NCI-H460 (cell line): ENCODE data around the gene BARX1. TPM values are rescaled to one million over a fixed set of nuclear protein-coding genes. Genes with fewer than 3 reads are reported as not detected.

ENCODE experiments used
- DNase-seq: peaks from one replicate; pipeline ENCODE4 v3.0.0-alpha.2; 2016; ENCODE audit warnings: low read depth; ENCODE audit errors: extremely low read depth
- total RNA-seq: library from RNA; depleted of rRNA; stranded (reverse); fragments of >200 nt; shearing (Covaris generic); gene quantifications from 2 replicates; pipeline ENCODE4 v1.2.3, GENCODE V29; 2014

The BARX1 gene
- total RNA-seq, 1 experiment from 2014 or later, result 0.37 TPM

DNA sequence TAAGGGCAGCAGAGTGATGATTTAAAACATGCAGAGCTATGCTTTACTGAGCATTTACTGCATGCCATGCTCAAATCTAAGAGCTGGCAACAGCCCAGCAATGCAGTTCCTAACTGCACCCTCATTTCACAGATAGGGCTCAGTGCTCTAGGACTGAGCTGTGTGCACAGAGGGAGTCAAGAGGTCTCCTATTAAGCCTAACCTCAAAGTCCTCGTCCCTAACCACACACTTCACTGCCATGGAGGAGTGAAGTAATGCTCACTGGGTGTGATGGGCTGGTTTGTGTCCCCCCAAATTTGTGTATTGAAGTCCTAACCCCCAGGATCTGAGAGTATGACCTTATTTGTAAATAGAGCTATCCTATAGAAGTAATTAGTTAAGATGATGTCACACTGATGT lies 25.9 kb downstream of the BARX1 start:
- no peak for DNase-seq

DNA sequence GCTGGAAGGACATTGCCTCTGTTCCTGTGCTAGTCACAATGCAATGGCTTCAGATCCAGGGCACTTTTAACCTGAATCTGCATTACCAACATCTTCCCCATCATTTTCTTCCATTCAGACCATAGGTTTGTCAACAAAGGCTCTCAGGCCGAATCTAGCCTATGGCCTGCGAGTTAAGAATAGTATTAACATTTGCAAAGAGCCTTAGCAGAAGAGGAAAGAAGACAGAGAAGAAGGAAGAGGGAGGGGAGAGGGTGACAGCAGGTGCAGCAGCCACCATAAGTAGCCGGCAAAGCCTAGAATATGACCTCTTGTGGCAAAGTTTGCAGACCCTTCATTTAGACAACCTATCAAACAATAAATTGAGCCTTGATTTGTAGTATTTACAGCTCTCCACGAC lies 32.6 kb downstream of the BARX1 start:
- no peak for DNase-seq

DNA sequence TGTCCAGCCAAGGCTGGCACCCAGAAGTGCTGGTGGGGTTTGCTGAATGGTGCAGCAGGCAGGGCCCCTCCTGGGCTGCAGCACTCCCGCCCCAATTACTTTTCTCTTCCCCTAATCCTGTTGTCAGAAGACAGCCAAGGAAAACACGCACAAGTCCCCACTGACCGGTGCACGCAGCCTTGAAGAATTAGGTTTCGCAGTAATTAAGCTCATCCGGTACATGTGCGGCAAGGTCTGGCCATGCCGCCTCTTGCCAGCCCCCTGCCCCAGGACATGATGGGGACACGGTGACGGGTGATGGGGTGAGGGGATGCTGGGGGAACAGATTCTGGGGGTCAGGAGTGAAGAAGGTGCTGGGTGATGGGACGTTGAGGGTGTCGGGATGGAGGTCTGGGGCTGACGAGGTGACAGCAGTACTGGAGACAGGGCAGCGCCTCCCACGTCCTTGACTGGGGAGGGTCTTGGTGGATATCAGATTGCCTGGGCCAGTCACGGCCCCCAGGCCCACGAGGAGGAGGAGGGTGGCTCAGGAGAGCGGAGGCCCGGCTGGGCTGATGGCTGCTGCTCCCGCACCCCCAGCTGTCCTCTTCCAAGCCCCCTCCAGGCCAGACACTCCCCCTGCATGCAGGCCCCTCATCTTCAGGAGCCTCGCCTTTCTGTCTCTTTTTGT lies 34.9 kb downstream of the BARX1 start:
- no peak for DNase-seq

DNA sequence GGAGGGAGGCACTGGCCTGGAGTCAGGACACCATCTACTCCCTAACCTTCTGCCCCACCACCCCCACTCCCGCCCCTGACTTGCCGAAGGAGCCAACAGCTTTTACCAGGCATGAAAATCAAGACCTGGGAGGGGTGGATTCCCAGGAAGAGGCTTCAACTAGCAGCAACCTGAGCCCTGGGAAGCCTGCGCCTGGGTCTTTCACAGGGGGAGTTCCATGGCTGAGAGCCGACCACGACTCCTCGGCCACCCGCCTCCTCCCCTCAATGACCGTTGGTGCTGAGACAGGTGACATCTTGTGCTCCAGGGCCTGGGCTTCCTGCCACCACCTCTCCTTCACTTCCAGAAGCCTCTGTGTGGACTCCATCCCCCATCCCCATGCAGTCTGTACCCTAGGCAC lies 37.1 kb downstream of the BARX1 start:
- DNase-seq, result no peak

DNA sequence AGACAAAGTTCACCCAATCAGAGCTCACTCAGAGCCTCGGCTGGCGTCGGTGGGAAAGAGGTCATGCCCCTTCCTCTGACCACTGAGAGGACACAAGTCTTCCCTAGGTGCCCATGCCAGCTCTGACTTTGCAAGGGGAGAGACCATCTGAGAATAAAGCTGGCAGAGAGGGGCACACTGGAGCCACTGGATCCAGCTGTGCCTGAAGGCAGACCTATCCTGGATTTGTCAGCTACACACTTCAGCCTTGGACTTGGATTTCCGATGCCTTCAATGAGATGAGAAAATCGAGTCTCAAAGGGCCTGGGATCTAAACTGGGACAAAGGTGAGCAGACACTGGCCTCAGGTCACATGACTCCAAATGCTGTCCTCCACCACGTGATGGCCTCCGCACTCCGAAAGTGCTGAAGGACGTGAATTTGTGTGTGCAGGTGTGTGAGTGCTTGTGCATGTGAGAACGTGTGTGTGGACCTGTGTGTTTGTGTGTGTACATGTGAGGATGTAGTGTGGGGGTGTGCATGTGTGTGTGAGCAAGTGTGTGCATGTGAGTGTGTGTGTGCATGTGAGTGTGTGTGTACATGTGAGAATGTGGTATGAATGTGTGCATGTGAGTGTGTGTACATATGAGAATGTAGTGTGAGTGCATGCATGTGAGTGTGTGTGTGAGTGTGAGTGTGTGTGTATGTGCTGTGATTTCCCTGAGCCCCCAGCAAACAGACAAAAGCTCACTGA lies 37.9 kb downstream of the BARX1 start:
- no peak for DNase-seq

DNA sequence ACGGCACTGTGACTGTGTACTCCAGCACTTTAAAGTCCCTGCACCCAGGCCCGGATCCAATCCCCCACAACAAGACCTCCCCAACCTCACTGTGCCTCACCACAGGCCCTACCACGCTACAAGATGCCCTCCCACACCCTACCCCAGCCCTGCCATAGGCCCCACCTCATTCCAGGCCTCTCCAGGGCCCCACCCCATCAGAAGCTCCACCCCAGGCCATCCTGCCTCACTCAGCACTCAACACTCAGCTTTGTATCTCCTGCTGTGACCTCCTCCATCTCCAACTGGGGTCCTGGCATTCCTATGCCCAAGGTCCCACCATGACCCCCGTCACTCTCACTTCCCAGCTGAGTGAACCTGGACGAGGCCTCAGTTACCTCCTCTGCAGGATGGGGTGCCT lies 38.8 kb downstream of the BARX1 start:
- no peak for DNase-seq

DNA sequence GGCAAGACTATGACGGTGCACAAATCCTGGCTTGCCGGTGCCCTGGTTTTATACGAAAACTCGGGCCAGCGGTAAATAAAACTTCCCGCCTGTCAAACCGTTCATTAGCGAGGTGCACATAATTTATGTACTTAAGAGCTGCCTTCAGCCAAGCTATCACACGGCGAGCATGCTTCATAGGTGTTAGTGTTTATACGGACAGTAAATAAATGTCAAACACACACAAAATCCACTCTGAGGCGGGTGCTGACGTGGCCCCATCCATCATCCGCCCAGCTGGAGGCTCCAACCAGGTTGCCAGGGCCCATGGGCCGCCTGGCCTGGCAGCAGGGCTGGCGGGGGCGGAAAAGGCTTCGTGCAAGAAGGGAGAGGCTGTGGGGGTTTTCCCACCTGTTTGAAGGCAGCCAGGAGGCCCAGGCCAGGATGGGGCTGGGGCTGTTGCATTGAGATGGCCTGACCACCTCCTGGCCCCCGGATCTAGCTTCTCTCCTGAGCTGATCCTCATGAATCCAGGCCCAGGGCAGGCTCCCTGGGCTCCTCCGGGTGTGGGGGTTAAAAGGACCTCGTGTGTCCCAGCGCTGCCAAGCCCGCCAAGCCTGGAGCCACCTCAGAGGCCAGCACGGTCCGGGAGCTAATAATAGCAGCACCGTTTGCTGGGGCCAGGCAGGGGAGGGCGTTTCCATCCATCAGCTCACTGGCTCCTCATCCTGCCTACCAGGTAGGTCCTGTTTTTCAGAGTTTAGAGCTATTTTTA lies 43.2 kb downstream of the BARX1 start:
- no peak for DNase-seq

DNA sequence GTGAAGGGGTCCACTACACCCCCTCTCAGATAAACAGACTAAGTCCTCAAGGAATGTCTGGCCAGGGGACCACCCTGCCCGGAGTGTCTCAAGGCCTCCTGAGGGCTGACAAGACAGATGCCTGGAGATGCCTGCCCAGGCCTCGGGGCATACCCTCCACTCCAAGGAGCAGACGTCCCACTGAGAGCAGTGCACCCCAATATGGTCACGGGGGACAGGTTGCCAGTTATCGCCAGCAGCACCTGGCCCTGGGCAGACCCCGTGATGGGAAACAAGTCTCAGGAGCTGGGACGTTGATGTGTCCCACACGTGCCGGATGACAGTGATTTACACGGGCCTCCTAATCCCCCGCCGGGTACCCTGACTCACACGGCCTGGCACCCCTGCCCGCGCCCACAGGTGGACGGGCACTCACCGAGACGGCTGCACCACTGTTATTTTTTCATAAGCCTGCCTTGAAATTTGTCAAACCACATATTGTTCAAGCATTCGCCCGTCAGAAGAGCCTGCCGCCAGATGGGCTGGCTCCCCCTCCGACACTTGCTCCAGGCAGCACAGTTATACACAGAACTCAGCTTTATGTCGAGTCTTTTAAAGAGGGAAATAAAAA lies 43.9 kb downstream of the BARX1 start:
- no peak for DNase-seq

DNA sequence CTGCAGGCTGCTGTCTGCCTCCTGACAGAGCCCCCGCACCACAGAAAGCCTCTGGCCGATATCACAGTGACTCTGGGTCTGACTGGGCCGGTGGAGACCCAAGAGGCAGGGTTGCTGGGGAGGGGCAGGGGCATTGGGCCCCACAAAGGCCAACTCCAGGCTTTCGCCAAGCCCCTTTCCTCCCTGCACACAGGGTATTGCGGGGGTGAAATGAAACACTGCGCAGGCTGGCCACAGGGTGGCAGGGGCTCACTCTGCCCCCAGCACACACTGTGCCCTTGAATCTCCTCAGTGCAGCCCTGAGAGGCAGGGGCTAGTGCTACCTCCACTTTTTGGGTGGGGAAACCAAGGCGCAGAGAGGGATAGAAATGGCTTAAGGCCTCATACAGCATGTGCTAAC lies 44.6 kb downstream of the BARX1 start:
- DNase-seq, result no peak

DNA sequence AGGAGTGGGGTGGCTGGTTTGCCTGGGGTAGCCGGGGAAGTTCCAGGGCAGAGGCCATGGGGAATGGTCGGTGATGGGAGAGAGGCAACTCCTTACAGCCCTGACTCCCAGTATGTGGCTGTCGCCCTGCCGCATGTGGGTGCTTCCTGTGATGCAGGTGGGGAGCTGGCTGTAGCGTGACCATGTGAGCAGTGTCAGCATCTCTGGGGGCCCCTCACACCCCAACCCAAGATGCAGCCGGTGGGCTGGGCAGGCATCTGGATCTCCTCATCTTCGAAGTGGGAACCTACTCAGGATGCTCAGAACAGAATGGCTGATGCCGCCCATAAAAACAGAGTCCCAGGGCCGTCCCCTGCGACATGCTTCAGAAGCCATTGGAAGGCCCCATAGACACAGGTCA lies 45.0 kb downstream of the BARX1 start:
- DNase-seq, result no peak

DNA sequence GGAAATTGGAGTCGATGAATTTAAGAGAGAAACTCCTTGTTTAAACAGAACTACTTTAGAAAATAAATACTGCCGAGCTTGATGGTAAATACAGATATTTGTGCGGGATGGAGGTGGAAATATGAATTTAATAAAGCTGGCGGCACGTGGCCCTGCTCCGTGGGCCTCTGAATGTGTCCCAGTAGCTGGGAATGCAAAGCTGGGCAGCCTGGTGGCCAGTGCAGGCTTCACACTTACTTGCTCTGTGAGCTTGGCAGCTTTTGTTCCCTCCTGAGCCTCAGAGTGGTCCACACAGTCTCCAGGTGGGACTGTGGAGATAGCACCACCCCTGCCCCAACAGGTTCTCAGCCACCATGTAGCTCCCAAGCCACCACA lies 45.9 kb downstream of the BARX1 start:
- no peak for DNase-seq

DNA sequence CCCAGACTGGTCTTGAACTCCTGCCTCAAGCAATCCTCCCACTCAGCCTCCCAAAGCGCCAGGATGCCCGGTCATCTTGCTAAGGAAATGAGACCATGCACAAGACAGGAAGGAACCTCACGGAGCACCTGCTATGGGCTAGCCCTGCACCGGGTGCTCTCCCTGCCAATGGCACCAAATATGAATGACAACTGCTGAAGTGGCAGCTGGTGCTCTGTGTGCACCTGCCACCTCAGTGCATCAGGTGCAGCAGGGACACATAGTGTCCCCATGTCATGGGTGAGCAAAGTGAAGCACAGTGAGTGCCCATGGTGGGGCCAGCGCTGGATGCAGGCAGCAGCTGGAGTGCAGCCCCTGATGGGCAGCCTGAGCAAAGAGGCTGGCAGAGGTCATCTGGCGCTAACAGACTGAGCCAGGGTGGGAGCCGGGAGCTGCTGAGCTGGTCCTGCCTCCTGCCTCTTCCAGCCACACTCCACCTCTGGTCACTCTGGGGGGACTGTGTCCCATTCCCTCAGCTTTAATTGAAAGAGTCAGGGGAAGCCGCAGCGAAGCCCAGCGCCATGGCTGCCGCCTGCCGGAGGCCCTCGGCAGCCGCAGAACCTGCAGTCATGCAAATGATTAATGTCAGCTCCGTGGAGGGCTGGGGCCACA lies 46.4 kb downstream of the BARX1 start:
- no peak for DNase-seq

DNA sequence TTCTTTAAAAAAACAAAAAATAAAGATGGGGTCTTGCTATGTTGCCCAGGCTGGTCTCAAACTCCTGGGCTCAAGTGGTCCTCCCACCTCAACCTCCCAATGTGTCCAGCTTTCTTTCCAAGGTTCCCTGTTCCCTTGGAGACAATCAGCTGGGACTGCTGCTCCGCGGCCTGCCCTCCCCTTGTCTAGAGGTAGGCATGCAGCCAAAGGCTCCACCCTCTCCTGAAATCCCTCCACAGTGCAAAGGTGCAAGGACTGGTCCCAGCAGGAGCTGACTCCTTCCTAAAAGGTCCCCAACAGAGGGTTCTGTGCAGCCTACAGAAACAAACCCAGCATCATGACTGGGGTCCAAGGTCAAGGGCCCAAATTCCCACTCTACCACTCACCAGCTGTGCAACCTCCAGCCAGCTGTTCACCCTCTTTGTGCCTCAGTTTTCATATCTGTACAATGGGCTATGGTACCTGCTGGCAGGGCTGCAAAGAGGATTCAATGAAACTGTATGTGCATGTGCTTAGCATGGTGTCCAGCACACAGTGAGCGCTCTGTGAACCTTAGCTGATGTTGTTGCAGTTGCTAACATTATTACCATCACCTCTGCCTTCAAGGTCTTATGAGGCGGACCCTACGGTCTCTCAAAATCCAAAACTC lies 47.5 kb downstream of the BARX1 start:
- no peak for DNase-seq

DNA sequence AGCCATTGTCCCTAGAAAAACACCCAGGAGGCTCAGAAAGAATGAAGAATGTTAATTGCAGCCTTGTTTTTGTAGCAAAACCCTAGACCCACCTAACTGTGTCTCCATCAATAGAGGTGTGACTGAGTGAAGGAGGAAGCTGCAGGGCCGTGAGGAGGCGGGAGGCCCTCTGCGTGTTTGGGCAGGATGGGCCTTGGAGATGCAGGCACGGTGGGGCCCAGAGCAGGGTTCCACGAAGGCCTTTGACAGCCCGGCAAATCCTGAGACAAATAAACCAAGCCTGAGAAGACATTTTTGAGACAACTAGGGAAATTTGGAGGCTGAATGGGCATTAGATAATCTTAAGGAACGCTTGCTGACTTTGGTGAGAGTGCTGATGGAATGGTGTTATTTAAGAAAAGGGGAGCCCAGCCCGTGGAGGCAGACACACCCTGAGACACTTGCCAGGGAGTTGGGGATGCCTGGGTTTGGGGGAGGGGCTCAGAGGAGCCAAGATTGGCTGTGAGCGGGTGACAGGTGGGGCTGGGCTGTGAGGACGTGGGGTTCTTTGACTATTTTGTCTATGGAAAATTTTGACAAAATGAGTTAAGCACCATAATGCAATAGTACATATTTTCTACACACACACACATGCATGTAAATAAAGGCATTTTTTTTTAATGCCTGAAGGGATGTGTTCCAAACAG lies 48.8 kb downstream of the BARX1 start:
- no peak for DNase-seq

DNA sequence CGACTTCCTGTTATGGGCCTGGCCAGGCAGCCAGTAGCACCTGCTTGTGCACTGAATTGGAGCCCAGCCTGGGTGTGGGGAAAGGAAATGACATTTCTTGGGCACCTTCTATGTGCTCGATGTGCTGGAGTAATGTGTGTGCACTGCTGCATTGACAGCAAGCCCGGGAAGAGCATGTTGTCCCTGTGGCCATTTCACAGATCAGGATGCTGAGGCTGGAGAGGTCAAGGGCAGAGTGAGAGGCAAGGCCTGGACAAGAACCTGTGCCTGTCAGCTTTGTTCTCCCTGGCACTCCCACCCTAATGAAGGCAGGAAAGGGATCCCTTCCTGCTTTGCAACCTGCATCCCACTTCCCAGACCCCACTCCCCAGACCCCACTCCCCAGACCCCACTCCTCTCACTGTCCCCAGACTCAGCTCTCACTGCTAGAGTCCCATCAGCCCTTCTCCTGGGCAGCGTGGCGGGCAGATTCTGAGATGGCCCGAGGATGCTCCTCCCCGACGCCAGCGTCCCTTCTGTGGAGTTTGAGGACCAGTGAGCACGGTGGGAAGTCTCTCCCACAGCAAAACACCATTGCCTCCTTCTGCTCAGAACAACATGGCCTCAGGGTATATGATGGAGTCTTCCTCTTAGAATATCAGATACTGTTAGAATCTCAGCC lies 49.6 kb downstream of the BARX1 start:
- DNase-seq, result no peak

DNA sequence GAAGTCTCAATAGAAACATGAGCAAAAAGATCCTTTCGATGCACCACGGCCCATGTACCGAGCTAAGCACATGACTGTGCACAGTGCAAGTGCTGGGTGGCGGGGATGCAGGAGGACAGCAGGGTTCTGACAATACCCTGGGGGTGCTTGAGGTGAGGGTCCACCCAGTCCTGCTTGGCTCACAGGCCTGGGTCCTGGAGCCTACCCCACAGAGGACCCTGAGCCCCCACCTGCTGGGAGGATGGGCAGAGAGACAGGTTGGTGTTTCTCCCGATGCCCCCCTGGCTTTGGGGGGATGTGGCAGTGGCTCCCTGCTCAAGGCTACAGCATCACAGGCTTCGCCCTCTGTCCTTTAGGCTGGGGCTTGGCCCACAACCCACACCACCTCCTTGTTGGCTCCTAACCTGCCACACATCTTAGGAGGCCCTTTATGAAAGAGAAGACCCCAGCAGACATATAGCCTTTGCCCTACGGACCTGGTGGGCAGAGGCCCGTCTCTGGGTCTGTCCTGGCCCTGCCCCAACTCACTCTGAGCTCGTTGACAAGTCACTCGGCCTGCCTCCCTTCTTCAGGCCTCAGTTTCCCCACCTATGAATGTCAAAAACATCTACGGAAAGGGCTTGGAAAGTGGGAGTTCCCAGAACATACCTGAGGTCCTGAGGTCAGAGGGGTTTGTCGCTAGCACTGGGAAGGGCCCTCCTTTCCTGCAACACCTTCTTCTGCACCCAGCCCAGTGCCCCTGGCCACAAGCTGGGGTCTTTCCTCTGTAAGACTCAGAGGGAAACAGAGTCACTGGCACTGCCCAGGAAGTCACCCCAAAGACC lies 50.3 kb downstream of the BARX1 start:
- no peak for DNase-seq

DNA sequence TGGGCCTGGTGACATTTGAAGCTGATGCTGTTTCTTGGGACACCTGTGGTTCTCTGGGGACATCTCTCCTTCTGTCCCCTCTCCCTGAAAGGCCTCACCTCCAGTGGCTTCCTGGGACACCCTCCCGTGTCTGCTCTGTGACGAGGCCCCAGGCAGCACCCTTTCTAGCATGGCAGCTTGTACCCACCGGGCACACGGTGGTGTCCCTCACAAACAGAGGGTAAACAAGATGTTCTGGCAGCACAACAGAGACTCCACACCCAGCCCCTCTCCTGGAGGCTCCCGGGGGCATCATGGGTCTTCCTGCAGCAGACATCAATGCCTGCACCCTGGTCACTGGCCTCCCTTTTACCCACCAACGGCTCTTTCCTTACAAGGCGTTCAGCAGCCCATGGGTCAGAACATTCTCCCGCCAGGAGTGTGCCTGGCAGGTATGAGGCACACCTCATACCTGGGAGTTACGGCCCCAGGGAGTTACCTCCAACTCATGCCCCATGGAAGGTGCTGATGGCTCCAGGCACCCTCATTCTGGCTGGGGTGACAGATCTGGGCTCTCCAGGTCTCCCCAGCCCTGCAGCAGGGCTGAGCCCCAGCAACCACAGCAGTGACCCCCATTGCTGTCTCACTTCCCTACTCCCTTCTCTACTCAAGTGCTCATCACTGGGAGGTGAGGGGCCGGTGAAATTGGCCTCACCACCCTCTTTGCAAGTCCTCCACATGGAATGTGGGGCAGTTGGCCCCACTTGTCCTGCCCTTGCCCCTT lies 51.1 kb downstream of the BARX1 start:
- no peak for DNase-seq
